SH-SY5Y (cell line): ENCODE results near the gene PICK1.

ENCODE experiments used
- GATA2 ChIP-seq: IDR thresholded peaks from 2 replicates; pipeline ENCODE4 v1.6.1; 2011; ENCODE audit warnings: mild to moderate bottlenecking, low read depth, low read length
- GATA3 ChIP-seq: IDR thresholded peaks from 2 replicates; pipeline ENCODE4 v1.6.1; 2011; ENCODE audit warnings: low read depth, mild to moderate bottlenecking, low read length, moderate library complexity

DNA sequence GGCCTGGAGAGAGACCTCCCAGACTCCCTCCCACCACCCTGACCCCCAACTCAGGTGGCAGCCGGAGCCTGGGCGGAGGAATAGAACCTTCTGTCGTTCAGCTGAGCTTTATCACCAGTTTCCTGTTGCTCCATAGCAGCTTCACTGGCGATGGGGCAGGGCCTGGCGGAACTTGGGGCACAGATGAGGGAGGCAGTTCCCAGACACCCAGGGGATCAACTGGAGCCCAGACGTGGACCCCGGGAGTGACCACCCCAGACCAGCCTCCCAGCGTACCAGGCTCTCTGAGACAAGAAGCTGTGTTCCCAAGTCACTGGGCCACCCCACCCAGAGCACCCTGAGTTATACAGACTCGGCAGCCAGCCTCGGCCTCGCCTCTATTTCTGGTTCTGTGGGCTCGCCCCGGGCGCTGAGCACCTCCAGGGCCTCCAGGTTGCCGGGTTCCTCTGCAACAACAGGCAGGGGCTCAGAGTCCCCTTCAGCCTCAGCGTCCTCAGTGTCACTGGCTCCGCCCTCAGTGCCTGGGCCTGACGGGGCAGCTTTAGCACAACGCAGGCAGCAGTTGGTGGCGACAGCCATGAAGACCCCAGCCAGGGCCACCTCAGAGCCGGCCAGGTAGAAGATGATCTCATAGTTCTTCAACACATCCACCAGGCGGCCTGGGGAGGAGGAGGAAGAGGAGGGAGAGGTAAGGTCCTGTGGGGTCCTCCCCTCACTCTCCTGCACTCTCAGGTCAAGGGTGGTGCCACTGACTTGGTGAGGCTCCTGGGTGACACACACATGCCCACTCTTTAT, 21.0 kb downstream of the PICK1 start:
- TF ChIP-seq GATA2 = no peak
- TF ChIP-seq GATA3 = no peak
